Heart left ventricle (tissue), 16 donors: ENCODE results near the gene RNASEH2B. TPM values are rescaled to one million over a fixed set of nuclear protein-coding genes. Genes with fewer than 3 reads are reported as not detected.

Experiments
- ATAC-seq, 4 donors: fragments of 200-7000 bp; cut with Tn5 transposase; one replicate each; pipeline ENCODE4 v1.9.1; 2020 to 2022; ENCODE audit warnings: moderate library complexity in 4 of 4, mild to moderate bottlenecking in 3 of 4, moderate number of reproducible peaks in 1 of 4
- DNase-seq, 5 donors: peaks; one replicate each; pipeline ENCODE4 v3.0.0-alpha.2; 2020
- H3K27ac ChIP-seq, 12 donors: fragments of 200-600 bp; sonication (generic) in 4 of 12; one replicate each; pipeline versions ENCODE4 v1.5.0 to v1.8.0; 2016 to 2022; ENCODE audit warnings: mild to moderate bottlenecking in 2 of 12
- H3K27me3 ChIP-seq, 9 donors: fragments of 200-600 bp; sonication (generic) in 2 of 9; one replicate each; pipeline versions ENCODE4 v1.5.1 to v1.8.0; 2016 to 2022; ENCODE audit warnings: mild to moderate bottlenecking in 3 of 9
- H3K36me3 ChIP-seq, 9 donors: fragments of 200-600 bp; sonication (generic) in 2 of 9; one replicate each; pipeline versions ENCODE4 v1.5.0 to v1.8.0; 2018 to 2022; ENCODE audit warnings: mild to moderate bottlenecking in 2 of 9
- H3K4me1 ChIP-seq, 12 donors: fragments of 200-600 bp; sonication (generic) in 4 of 12; one replicate each; pipeline versions ENCODE4 v1.5.0 to v1.8.0; 2016 to 2022; ENCODE audit warnings: mild to moderate bottlenecking in 3 of 12
- H3K4me3 ChIP-seq, 12 donors: fragments of 200-600 bp; sonication (generic) in 4 of 12; one replicate each; pipeline versions ENCODE4 v1.5.0 to v1.8.0; 2017 to 2022; ENCODE audit warnings: mild to moderate bottlenecking in 9 of 12, moderate library complexity in 4 of 12
- H3K9me3 ChIP-seq, 12 donors: fragments of 200-600 bp; sonication (generic) in 4 of 12; one replicate each; pipeline versions ENCODE4 v1.5.0 to v1.8.0; 2016 to 2022; ENCODE audit warnings: mild to moderate bottlenecking in 1 of 12
- POLR2A ChIP-seq, 2 donors: fragments of 450-650 bp; IDR thresholded peaks; one replicate each; pipeline ENCODE4 v1.6.1; 2017; ENCODE audit warnings: antibody characterized with exemption in 2 of 2, mild to moderate bottlenecking in 2 of 2, moderate library complexity in 2 of 2
- WGBS, 4 donors: extraction: QIAGEN DNeasy Blood & Tissue Kit in 2 of 4; methylation state at CpG; one replicate each; pipeline versions ENCODE4 v1.1.5 to v1.1.7; 2013 to 2018; 5-methylcytosine and 5-hydroxymethylcytosine counted together
- intact Hi-C, 10 donors: fragments of 100-400 bp; cut with DNase I; formaldehyde crosslinking; loops; one replicate each; pipeline versions ENCODE4 v1.11.1 to v1.14.2; 2022
- polyA plus RNA-seq, 2 donors: library from polyadenylated mRNA; stranded (reverse); fragments of 200-250 nt; gene quantifications; one replicate each; pipeline ENCODE4 v1.2.3, GENCODE V29; 2013
- total RNA-seq, 9 donors: library from RNA; depleted of rRNA in 2 of 9; stranded (reverse); fragments of >200 nt in 2 of 9; fragmentation: NEBNext Ultra II Directional in 3 of 9; extraction: Animal tissue kit (Norgen Biotek cat#: 25700) in 3 of 9; gene quantifications; one replicate each; pipeline versions ENCODE4 v1.1.0 to v1.2.4, GENCODE V29; 2016 to 2023
- TF ChIP-seq, protein P1 (sequence below), 12 donors: fragments of 200-600 bp; sonication (generic) in 4 of 12; IDR thresholded peaks; one replicate each; pipeline versions ENCODE4 v1.5.0 to v1.8.0; 2018 to 2022; ENCODE audit warnings: antibody characterized with exemption in 12 of 12, mild to moderate bottlenecking in 5 of 12
- donor health status: ischemic (EF 13 %, LVEDD 7.1; RV severe dilation, severe dysfunction).
- donor health status: healthy with polysubstance abuse.
- donor health status: DM: no; HTN: yes; CAD: no.
- donor health status: DM: no; HTN: no; CAD: no.
- donor health status: ischemic (EF 25% LVEDD 6.9; RV normal size, moderate dysfunction).
- donor health status: ischemic (EF 25% LVEDD 5.7; RV mildly dilated, moderate dysfunction).
- donor health status: healthy.
- donor health status: DM: yes; HTN: yes; CAD: no.
- donor health status: ischemic (EF 35%, LVEDD 5.7; RV mildly dilated, moderate dysfunction).
- donor health status: nonischemic (EF 11% LVEDD 7.7; RV severe dilation, severe dysfunction).
- donor health status: DM: yes; HTN: yes; CAD: no.
- donor health status: PGD.
- donor health status: ischemic (EF 29% LVEDD 5.4; RV normal size, mild dysfunction).
- donor health status: nonischemic (EF 23%, LVEDD 6.1; RV moderate dilation, normal function).

RNASEH2B gene
- total and polyA plus RNA-seq, 11 donors: 22.7 to 61.9 (median 43.4) TPM

DNA sequence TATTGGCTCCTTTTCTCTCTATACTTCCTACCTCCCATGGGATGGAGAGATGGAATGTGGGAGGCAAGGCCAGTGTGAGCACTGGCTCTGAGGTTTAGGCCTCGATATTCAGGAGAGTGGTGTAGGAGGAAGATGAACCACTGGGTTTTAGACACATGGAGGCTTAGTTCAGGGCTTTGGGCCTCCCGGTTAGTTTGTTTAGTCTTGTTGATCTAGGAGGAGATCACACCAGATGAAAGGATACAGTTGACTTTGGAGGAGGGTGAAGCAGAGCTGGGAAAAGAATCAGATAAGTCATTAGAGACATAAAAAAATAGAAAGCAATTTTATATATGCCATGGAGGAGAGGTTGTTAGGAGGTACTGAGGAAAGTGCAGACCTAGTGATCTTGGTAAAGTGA, 30.9 kb downstream of the RNASEH2B start:
- Histone ChIP-seq H3K27me3 (no peaks in the 10 kb centered on the region), H3K9me3 (peaks cover 0 to 4% (median 0%) of the 10 kb centered on the region in 12 donors), H3K36me3 (peaks cover 0 to 60% (median 29%) of the 10 kb centered on the region in 9 donors), H3K27ac (no peak overlapping the region), H3K4me3 (no peak overlapping the region), H3K4me1 (peaks cover 0 to 3% (median 0%) of the 10 kb centered on the region in 12 donors)
- ATAC-seq (no peak), DNase-seq (no peak)
- 86 to 96% (median 88%) methylated on average over 2 of the region's 2 CpGs for WGBS, 4 donors
- intact Hi-C loops: no loop called here
- TF ChIP-seq, protein P1, sequence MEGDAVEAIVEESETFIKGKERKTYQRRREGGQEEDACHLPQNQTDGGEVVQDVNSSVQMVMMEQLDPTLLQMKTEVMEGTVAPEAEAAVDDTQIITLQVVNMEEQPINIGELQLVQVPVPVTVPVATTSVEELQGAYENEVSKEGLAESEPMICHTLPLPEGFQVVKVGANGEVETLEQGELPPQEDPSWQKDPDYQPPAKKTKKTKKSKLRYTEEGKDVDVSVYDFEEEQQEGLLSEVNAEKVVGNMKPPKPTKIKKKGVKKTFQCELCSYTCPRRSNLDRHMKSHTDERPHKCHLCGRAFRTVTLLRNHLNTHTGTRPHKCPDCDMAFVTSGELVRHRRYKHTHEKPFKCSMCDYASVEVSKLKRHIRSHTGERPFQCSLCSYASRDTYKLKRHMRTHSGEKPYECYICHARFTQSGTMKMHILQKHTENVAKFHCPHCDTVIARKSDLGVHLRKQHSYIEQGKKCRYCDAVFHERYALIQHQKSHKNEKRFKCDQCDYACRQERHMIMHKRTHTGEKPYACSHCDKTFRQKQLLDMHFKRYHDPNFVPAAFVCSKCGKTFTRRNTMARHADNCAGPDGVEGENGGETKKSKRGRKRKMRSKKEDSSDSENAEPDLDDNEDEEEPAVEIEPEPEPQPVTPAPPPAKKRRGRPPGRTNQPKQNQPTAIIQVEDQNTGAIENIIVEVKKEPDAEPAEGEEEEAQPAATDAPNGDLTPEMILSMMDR (IDR thresholded peaks at IDR 0.05): no peak
- TF ChIP-seq POLR2A (IDR thresholded peaks at IDR 0.05): no peak

DNA sequence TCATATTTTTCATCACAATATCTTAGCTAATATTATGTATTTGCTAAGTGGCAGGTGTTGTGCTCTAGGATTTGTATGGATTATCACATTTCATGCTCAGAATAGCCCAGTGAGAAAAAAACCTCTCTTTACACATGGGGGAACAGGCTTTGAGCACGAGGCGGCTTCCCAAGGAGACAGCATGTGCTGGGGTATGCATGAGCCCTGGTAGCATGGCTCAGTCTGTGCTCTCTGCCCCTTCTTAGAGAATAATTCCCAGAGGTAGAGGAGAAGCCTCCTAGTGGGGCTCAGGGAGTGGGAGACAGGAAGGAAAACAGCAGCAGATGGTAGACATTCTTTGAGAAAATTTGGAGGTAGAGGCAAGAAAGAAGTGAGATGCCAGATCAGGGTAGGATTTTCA, 31.6 kb downstream of the RNASEH2B start:
- TF ChIP-seq, protein P1 (IDR thresholded peaks at IDR 0.05): no peak
- no peak for TF ChIP-seq POLR2A (IDR thresholded peaks at IDR 0.05)
- WGBS, 4 donors: 93 to 98% (median 94%) methylated on average over 2 of the region's 2 CpGs
- peaks cover 0 to 2% (median 0%) of the 10 kb centered on the region in 12 donors for H3K4me1 ChIP-seq

DNA sequence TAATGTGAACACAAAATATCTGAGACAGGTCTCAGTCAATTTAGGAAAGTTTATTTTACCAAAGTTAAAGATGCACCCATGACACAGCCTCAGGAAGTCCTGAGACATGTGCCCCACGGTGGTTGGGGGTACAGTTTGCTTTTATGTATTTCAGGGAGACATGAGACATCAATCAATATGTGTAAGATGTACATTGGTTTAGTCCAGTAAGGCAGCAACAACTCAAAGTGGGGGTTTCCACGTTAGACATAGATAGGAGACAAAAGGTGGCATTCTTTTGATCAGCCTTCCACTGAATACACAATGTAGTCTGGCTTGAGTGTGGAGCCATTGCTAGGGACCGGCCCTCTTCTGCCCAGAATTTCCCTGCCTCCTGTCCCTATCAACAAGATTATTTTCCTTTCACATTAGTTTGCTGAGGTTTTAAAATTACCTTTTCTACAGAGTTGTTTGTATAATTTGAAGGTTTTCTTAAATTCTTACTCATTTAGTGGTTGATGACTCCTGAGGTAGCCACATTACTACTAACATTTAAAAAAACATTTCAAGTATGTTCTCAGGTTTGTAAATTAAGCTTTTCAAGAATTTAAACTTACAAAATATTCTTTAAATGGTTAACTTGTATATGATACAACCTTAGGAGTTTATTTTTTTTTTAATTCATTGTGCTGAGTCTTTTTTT, 33.2 kb downstream of the RNASEH2B start:
- peaks cover 0 to 2% (median 0%) of the 10 kb centered on the region in 12 donors for H3K9me3 ChIP-seq
- no peak overlapping the region for H3K27ac ChIP-seq
- no peaks in the 10 kb centered on the region for H3K27me3 ChIP-seq
- H3K4me3 ChIP-seq: no peak overlapping the region
- intact Hi-C loops: no loop called here
- peaks cover 0 to 69% (median 33%) of the 10 kb centered on the region in 9 donors for H3K36me3 ChIP-seq
- DNase-seq (no peak), ATAC-seq (no peak)
- H3K4me1 ChIP-seq: no peaks in the 10 kb centered on the region
- 75 to 88% (median 81%) methylated on average over 3 of the region's 3 CpGs for WGBS, 4 donors
- TF ChIP-seq, protein P1 (IDR thresholded peaks at IDR 0.05): no peak
- no peak for TF ChIP-seq POLR2A (IDR thresholded peaks at IDR 0.05)

More for the DNA sequence above, 31.6 kb downstream of the RNASEH2B start:
- Histone ChIP-seq H3K36me3 (peaks cover 0 to 66% (median 34%) of the 10 kb centered on the region in 9 donors), H3K4me3 (no peak overlapping the region), H3K27ac (no peak overlapping the region), H3K27me3 (no peaks in the 10 kb centered on the region), H3K9me3 (peaks cover 0 to 4% (median 0%) of the 10 kb centered on the region in 12 donors)
- intact Hi-C loops: no loop called here
- DNase-seq: no peak
- no peak for ATAC-seq

DNA sequence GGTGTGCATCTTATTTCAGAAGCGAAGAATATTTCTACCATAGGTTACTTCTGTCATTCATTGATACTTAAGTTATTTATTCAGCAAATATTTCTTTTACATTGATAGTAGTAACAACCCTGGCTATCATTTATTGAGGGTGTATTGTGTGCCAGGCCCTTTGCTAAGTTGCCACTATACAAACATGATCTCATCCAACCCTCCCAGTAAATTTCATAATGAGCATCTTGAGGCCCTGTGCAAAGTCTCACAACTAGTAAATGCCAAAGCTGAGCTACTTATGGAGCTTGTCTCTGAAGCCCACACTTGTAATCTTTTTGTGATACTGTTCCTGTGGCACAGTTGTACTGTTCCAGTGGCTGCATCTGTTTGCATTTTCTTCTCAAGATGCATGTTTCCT, 36.1 kb downstream of the RNASEH2B start:
- TF ChIP-seq POLR2A (IDR thresholded peaks at IDR 0.05): no peak
- TF ChIP-seq, protein P1 (IDR thresholded peaks at IDR 0.05): no peak
- DNase-seq (no peak), ATAC-seq (no peak)
- 51 to 98% (median 97%) methylated on average over 1 of the region's 1 CpG for WGBS, 4 donors
- Histone ChIP-seq H3K27me3 (no peaks in the 10 kb centered on the region), H3K4me3 (no peak overlapping the region), H3K4me1 (peaks cover 0 to 4% (median 0%) of the 10 kb centered on the region in 12 donors), H3K36me3 (peaks cover 0 to 79% (median 48%) of the 10 kb centered on the region in 9 donors), H3K9me3 (no peaks in the 10 kb centered on the region), H3K27ac (no peak overlapping the region)
- intact Hi-C loops: no loop called here
